ENCODE measurements around the gene SLC35C1. TPM values are rescaled to one million over a fixed set of nuclear protein-coding genes. Genes with fewer than 3 reads are reported as not detected.

SLC35C1 gene
- total RNA-seq: 1 to 10 TPM; 9.6 to 9.8 TPM

- CTCF ChIA-PET: interaction anchor here (1.4 kb wide), 1 partner anchor 38 kb away, joined by 5 read pairs; no protein-coding TSS in a partner anchor
- peak; percentile 98 for DNase-seq
- Mint-ChIP-seq H3K4me1 (peaks cover 42% of the 10 kb centered on the region), H3K27ac (peak within 1 kb of the TSS; percentile 86), H3K4me3 (peak within 1 kb of the TSS; percentile 91), H3K36me3 (ENCODE audit: low read depth) (peaks cover 10% of the 10 kb centered on the region), H3K27me3 (no peaks in the 10 kb centered on the region), H3K9me3 (ENCODE audit: low read depth) (no peaks in the 10 kb centered on the region)
- intact Hi-C loops (cut with DNase I, micrococcal nuclease): loop anchor here (1.0 to 2.0 kb wide), 13 partner anchors 33 to 1240 kb away; partner anchors contain the start of genes CRY2 (in 2 of the 2), ARHGAP1 (in 1 of the 2), ATG13 (in 1 of the 2) and CD82 (in 1 of the 2)
- ATAC-seq: peak; percentile 97
- POLR2A ChIA-PET: interaction anchor here (1.5 kb wide), 1 partner anchor 113 kb away, joined by 3 read pairs; the partner anchor contains the start of gene PEX16
Measured at GRCh38 chr11:45804761-45805304, at the start of gene SLC35C1. TSS of gene SLC35C1 (plus strand) at chr11:45805149. CDS start at chr11:45805802, 653 bp downstream.

DNA sequence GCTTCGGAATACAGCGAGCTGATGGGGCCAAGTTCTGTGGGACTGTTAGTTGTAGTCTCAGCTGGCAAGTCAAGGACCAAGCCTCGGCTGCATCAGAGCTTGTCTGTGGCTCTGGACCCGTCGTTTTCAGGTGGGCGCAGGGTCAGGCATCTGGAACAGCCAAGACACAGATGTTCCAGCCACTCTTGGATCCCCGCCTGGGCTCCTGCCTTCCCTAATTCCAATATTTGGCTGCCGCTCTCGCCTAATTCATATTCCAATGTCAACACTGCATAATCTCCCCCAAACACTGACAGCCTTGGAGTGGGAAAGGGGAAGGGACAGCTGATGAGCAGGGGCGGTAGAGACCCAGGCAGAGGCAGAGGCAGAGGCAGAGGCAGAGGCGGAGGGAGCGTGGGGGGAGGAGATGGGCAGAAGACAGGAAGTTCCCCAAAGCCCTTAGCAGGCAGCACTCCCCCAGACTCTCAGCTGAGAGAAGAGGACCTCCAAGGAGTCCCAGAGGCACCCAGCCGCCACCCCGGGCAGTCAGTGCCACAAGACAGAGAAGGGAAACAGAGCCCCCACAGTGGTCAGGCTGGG lies 49.6 kb upstream of the SLC35C1 start:
- no peak for DNase-seq
- intact Hi-C loops (cut with DNase I, micrococcal nuclease): no loop called here
- ChIA-PET POLR2A (no interaction called here), CTCF (interaction anchor here (0.8 to 3.0 kb wide), 2 partner anchors 16 to 381 kb away, joined by 3 to 21 read pairs; no protein-coding TSS in a partner anchor)
- Mint-ChIP-seq H3K27ac (no peak overlapping the region), H3K4me1 (no peaks in the 10 kb centered on the region), H3K36me3 (ENCODE audit: low read depth) (no peaks in the 10 kb centered on the region), H3K9me3 (ENCODE audit: low read depth) (no peaks in the 10 kb centered on the region), H3K4me3 (no peak overlapping the region), H3K27me3 (peaks cover 13% of the 10 kb centered on the region)
- ATAC-seq: no peak

GRCh38 chr11:45756384-45757010 lies 48.5 kb upstream of the SLC35C1 start:
- DNase-seq (no peak), ATAC-seq (no peak)
- ChIA-PET POLR2A (no interaction called here), CTCF (interaction anchor here (3.0 kb wide), 1 partner anchor 15 kb away, joined by 21 read pairs; no protein-coding TSS in a partner anchor)
- no peaks in the 10 kb centered on the region for H3K9me3 Mint-ChIP-seq (ENCODE audit: low read depth)
- H3K27ac Mint-ChIP-seq: no peak overlapping the region
- intact Hi-C loops (cut with DNase I, micrococcal nuclease): no loop called here
- H3K36me3 Mint-ChIP-seq (ENCODE audit: low read depth): no peaks in the 10 kb centered on the region
- no peak overlapping the region for H3K4me3 Mint-ChIP-seq
- peaks cover 8% of the 10 kb centered on the region for H3K27me3 Mint-ChIP-seq
- no peaks in the 10 kb centered on the region for H3K4me1 Mint-ChIP-seq

- Mint-ChIP-seq H3K9me3 (ENCODE audit: low read depth) (no peaks in the 10 kb centered on the region), H3K27me3 (peaks cover 4% of the 10 kb centered on the region), H3K36me3 (ENCODE audit: low read depth) (no peaks in the 10 kb centered on the region), H3K27ac (no peak overlapping the region), H3K4me3 (no peak overlapping the region), H3K4me1 (no peaks in the 10 kb centered on the region)
- CTCF ChIA-PET: interaction anchor here (1.8 kb wide), 1 partner anchor 14 kb away, joined by 6 read pairs; no protein-coding TSS in a partner anchor
- ATAC-seq (no peak), DNase-seq (no peak)
- POLR2A ChIA-PET: no interaction called here
- intact Hi-C loops (cut with DNase I, micrococcal nuclease): no loop called here
Measured at GRCh38 chr11:45757672-45758071, 47.3 kb upstream of the SLC35C1 start.

GRCh38 chr11:45761659-45762058 lies 43.3 kb upstream of the SLC35C1 start:
- no peak for ATAC-seq
- H3K27ac Mint-ChIP-seq: no peak overlapping the region
- no peaks in the 10 kb centered on the region for H3K36me3 Mint-ChIP-seq (ENCODE audit: low read depth)
- ChIA-PET CTCF (interaction anchor here (0.7 to 2.2 kb wide), 3 partner anchors 10 to 245 kb away, joined by 3 to 12 read pairs (median 3); no protein-coding TSS in a partner anchor), POLR2A (no interaction called here)
- intact Hi-C loops (cut with DNase I, micrococcal nuclease): no loop called here
- H3K4me1 Mint-ChIP-seq: no peaks in the 10 kb centered on the region
- no peak for DNase-seq
- peaks cover 2% of the 10 kb centered on the region for H3K27me3 Mint-ChIP-seq
- no peaks in the 10 kb centered on the region for H3K9me3 Mint-ChIP-seq (ENCODE audit: low read depth)
- H3K4me3 Mint-ChIP-seq: no peak overlapping the region

DNA sequence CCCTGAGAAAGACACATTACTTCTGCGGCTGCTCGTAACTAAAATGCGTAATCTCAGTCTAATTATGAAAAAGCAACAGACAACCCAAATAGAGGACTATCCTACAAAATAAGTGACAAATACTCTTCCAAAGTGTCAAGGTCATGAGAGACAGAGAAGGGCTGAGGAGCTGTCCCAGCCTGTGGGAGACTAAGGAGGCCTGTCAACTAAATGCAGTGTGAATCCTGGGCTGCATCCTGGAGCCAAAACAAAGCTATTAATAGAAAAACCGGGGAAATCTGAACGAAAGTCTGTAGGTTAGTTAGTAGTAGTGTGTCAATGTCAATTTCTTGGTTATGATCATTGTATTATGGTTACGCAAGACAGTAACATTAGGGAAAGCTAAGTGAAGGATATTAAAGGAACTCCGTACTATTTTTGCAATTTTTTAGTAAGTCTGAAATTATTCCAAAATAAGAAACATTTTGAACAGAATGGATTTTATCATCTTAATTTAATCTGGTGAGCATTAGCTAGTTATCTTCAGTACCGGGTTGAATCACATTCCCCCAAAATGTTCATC lies 39.8 kb upstream of the SLC35C1 start:
- DNase-seq (no peak), ATAC-seq (no peak)
- no peak overlapping the region for H3K27ac Mint-ChIP-seq
- no peaks in the 10 kb centered on the region for H3K9me3 Mint-ChIP-seq (ENCODE audit: low read depth)
- peaks cover 3% of the 10 kb centered on the region for H3K27me3 Mint-ChIP-seq
- POLR2A ChIA-PET: no interaction called here
- CTCF ChIA-PET: interaction anchor here (0.6 kb wide), 1 partner anchor 141 kb away, joined by 3 read pairs; no protein-coding TSS in a partner anchor
- intact Hi-C loops (cut with DNase I, micrococcal nuclease): no loop called here
- no peak overlapping the region for H3K4me3 Mint-ChIP-seq
- H3K4me1 Mint-ChIP-seq: no peaks in the 10 kb centered on the region
- H3K36me3 Mint-ChIP-seq (ENCODE audit: low read depth): no peaks in the 10 kb centered on the region

- H3K4me1 Mint-ChIP-seq: no peaks in the 10 kb centered on the region
- H3K4me3 Mint-ChIP-seq: no peak overlapping the region
- H3K36me3 Mint-ChIP-seq (ENCODE audit: low read depth): no peaks in the 10 kb centered on the region
- ChIA-PET POLR2A (no interaction called here), CTCF (interaction anchor here (0.6 kb wide), 1 partner anchor 141 kb away, joined by 3 read pairs; no protein-coding TSS in a partner anchor)
- no peak for DNase-seq
- H3K27me3 Mint-ChIP-seq: peaks cover 3% of the 10 kb centered on the region
- H3K9me3 Mint-ChIP-seq (ENCODE audit: low read depth): no peaks in the 10 kb centered on the region
- H3K27ac Mint-ChIP-seq: no peak overlapping the region
- intact Hi-C loops (cut with DNase I, micrococcal nuclease): no loop called here
- ATAC-seq: no peak
Measured at GRCh38 chr11:45765836-45766235, 39.1 kb upstream of the SLC35C1 start.

DNA sequence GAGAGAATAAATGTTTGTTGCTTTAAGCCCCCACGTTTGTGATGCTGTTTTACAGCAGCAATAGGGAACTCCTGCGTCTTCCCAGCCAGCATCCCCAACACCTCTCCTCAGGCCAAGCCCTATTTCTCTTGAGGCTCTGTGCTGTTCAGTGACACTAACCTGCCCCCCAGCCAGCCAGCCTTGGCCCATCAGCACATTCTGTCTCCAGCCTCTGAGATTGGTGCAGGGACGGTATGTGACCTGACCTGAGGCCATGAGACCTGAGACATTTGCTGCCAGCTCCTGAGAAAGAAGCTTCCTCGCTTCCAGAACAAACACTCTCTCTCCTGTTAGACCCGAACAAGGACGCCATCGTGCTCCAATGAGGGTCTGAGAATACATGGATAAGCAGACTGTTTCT lies 38.5 kb upstream of the SLC35C1 start:
- ATAC-seq: no peak
- no peaks in the 10 kb centered on the region for H3K36me3 Mint-ChIP-seq (ENCODE audit: low read depth)
- intact Hi-C loops (cut with DNase I, micrococcal nuclease): no loop called here
- ChIA-PET CTCF (no interaction called here), POLR2A (no interaction called here)
- H3K4me1 Mint-ChIP-seq: peaks cover 5% of the 10 kb centered on the region
- peaks cover 5% of the 10 kb centered on the region for H3K27me3 Mint-ChIP-seq
- no peak overlapping the region for H3K27ac Mint-ChIP-seq
- DNase-seq: no peak
- no peaks in the 10 kb centered on the region for H3K9me3 Mint-ChIP-seq (ENCODE audit: low read depth)
- no peak overlapping the region for H3K4me3 Mint-ChIP-seq

- H3K9me3 Mint-ChIP-seq (ENCODE audit: low read depth): no peaks in the 10 kb centered on the region
- intact Hi-C loops (cut with DNase I, micrococcal nuclease): no loop called here
- CTCF ChIA-PET: interaction anchor here (0.6 to 1.1 kb wide), 3 partner anchors 39 to 435 kb away, joined by 3 read pairs; no protein-coding TSS in a partner anchor
- H3K4me3 Mint-ChIP-seq: no peak overlapping the region
- peaks cover 21% of the 10 kb centered on the region for H3K4me1 Mint-ChIP-seq
- ATAC-seq (no peak), DNase-seq (no peak)
- POLR2A ChIA-PET: no interaction called here
- H3K27me3 Mint-ChIP-seq: peaks cover 5% of the 10 kb centered on the region
- no peaks in the 10 kb centered on the region for H3K36me3 Mint-ChIP-seq (ENCODE audit: low read depth)
- no peak overlapping the region for H3K27ac Mint-ChIP-seq
Measured at GRCh38 chr11:45768486-45768885, 36.5 kb upstream of the SLC35C1 start.

GRCh38 chr11:45769960-45770359 lies 35.0 kb upstream of the SLC35C1 start:
- H3K4me1 Mint-ChIP-seq: peaks cover 21% of the 10 kb centered on the region
- intact Hi-C loops (cut with DNase I, micrococcal nuclease): loop anchor here (2.0 to 10.0 kb wide), 4 partner anchors 105 to 399 kb away; partner anchors contain the start of gene CHST1 (in 1 of the 2)

DNA sequence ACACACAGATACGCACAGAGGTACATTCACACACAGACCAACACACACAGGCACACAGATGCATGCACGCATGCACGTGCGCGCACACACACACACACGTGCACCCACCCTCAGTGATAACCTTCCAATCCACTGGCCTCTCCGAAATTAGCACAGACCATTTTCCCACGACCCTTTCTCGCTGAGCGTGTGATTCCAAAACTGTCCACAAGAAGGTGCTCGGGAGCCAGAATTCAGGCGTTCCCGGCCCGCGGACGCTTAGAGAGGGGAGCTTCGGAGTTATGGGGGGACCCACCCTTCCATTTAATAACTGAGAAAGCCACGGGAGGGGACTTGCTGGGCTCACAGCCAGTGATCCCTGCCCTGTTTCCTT lies 33.8 kb upstream of the SLC35C1 start:
- ATAC-seq: peak; percentile 65
- intact Hi-C loops (cut with DNase I, micrococcal nuclease): loop anchor here (1.0 to 10.0 kb wide), 7 partner anchors 106 to 431 kb away; partner anchors contain the start of gene CHST1 (in 1 of the 2)
- DNase-seq: peak; percentile 83
- POLR2A ChIA-PET: no interaction called here
- CTCF ChIA-PET: interaction anchor here (0.5 to 3.1 kb wide), 65 partner anchors 9 to 920 kb away, joined by 3 to 34 read pairs (median 4); partner anchors contain the start of gene CHST1
- no peaks in the 10 kb centered on the region for H3K9me3 Mint-ChIP-seq (ENCODE audit: low read depth)
- H3K36me3 Mint-ChIP-seq (ENCODE audit: low read depth): no peaks in the 10 kb centered on the region
- H3K4me3 Mint-ChIP-seq: peak overlapping the region; percentile 78
- H3K27ac Mint-ChIP-seq: peak overlapping the region; percentile 86
- peaks cover 21% of the 10 kb centered on the region for H3K4me1 Mint-ChIP-seq
- peaks cover 5% of the 10 kb centered on the region for H3K27me3 Mint-ChIP-seq

More at GRCh38 chr11:45769960-45770359, 35.0 kb upstream of the SLC35C1 start:
- Mint-ChIP-seq H3K27me3 (peaks cover 5% of the 10 kb centered on the region), H3K4me3 (no peak overlapping the region), H3K9me3 (ENCODE audit: low read depth) (no peaks in the 10 kb centered on the region), H3K27ac (no peak overlapping the region), H3K36me3 (ENCODE audit: low read depth) (no peaks in the 10 kb centered on the region)
- POLR2A ChIA-PET: no interaction called here
- DNase-seq (no peak), ATAC-seq (no peak)
- CTCF ChIA-PET: interaction anchor here (0.7 to 3.1 kb wide), 6 partner anchors 37 to 1134 kb away, joined by 3 to 29 read pairs (median 8); no protein-coding TSS in a partner anchor
